ENCODE measurements around the gene TRAPPC3. TPM values are rescaled to one million over a fixed set of nuclear protein-coding genes. Genes with fewer than 3 reads are reported as not detected.
"Not testable (repeated sequence)": the region's sequence is repeated elsewhere in the genome, so short reads cannot be mapped to it uniquely, and the experiment has no call there.

TRAPPC3 gene
- 10 to 100 TPM; 45.7 to 71.5 TPM for total RNA-seq

GRCh38 chr1:36149237-36149972 is at the start of gene TRAPPC3:
Gene TRAPPC3, minus strand, starts transcription at chr1:36149486. Its CDS starts 108 bp downstream, at chr1:36149378.
- intact Hi-C loops (cut with DNase I): loop anchor here (10.0 kb wide), 1 partner anchor 55 kb away; no protein-coding TSS in a partner anchor

GRCh38 chr1:36198641-36199040 is 49.4 kb upstream of the TRAPPC3 start:
- TF ChIP-seq POLR2A (IDR thresholded peaks at IDR 0.05) (no peak), CTCF (IDR thresholded peaks at IDR 0.05) (no peak)

More at GRCh38 chr1:36149237-36149972, at the start of gene TRAPPC3:
- WGBS, 2 donors: 1% methylated on average over 34 to 60 of the region's 62 CpGs
- DNase-seq (peak; percentile 100), ATAC-seq (peak; percentile 92)
- Histone ChIP-seq H3K27me3 (no peaks in the 10 kb centered on the region), H3K9me3 (no peaks in the 10 kb centered on the region), H3K4me3 (peak within 1 kb of the TSS; percentile 40 to 47), H3K27ac (peak within 1 kb of the TSS; percentile 90 to 96 (median 94)), H3K36me3 (replicated peaks in 1 of 2; ENCODE audit: insufficient read depth in 1 of 2, low read depth in 2 of 2) (no peaks in the 10 kb centered on the region), H3K4me1 (peaks cover 40% of the 10 kb centered on the region)
- TF ChIP-seq CTCF (IDR thresholded peaks at IDR 0.05) (peak; percentile 90 to 100 (median 99)), POLR2A (IDR thresholded peaks at IDR 0.05) (peak; percentile 49 to 89 (median 77))

GRCh38 chr1:36196805-36197204 is 47.5 kb upstream of the TRAPPC3 start:
- DNase-seq; H3K27ac ChIP-seq; H3K4me3 ChIP-seq; H3K27me3 ChIP-seq; ATAC-seq; H3K36me3 ChIP-seq (replicated peaks in 1 of 2; ENCODE audit: insufficient read depth in 1 of 2, low read depth in 2 of 2); H3K9me3 ChIP-seq: not testable (repeated sequence)
- peaks cover 35% of the 10 kb centered on the region for H3K4me1 ChIP-seq
- 80 to 94% methylated on average over 3 to 8 of the region's 12 CpGs for WGBS, 2 donors
- intact Hi-C loops (cut with DNase I): loop anchor here (10.0 kb wide), 1 partner anchor 88 kb away; no protein-coding TSS in a partner anchor

More at GRCh38 chr1:36198641-36199040, 49.4 kb upstream of the TRAPPC3 start:
- Histone ChIP-seq H3K9me3 (no peaks in the 10 kb centered on the region), H3K27me3 (no peaks in the 10 kb centered on the region), H3K36me3 (replicated peaks in 1 of 2; ENCODE audit: insufficient read depth in 1 of 2, low read depth in 2 of 2) (no peaks in the 10 kb centered on the region), H3K27ac (no peak overlapping the region), H3K4me3 (no peak overlapping the region), H3K4me1 (peaks cover 46% of the 10 kb centered on the region)
- ATAC-seq: no peak
- intact Hi-C loops (cut with DNase I): loop anchor here (10.0 kb wide), 1 partner anchor 86 kb away; no protein-coding TSS in a partner anchor
- no peak for DNase-seq
- 52 to 71% methylated on average over 5 of the region's 5 CpGs for WGBS, 2 donors

GRCh38 chr1:36187800-36188593 is 38.7 kb upstream of the TRAPPC3 start:
- WGBS, 2 donors: 3 to 4% methylated on average over 6 to 9 of the region's 9 CpGs
- peak; percentile 73 to 97 (median 96) for TF ChIP-seq CTCF (IDR thresholded peaks at IDR 0.05)
- TF ChIP-seq POLR2A (IDR thresholded peaks at IDR 0.05): peak in 1 of 3 donors; percentile 17
- peaks cover 9% of the 10 kb centered on the region for H3K4me1 ChIP-seq
- H3K9me3 ChIP-seq: no peaks in the 10 kb centered on the region
- H3K27ac ChIP-seq: peak overlapping the region; percentile 33 to 65 (median 58)
- no peak overlapping the region for H3K4me3 ChIP-seq
- DNase-seq (peak; percentile 87 to 91 (median 89)), ATAC-seq (peak; percentile 98)
- H3K27me3 ChIP-seq: no peaks in the 10 kb centered on the region
- intact Hi-C loops (cut with DNase I): loop anchor here (5.0 kb wide), 2 partner anchors 36 to 91 kb away; no protein-coding TSS in a partner anchor
- H3K36me3 ChIP-seq (replicated peaks in 1 of 2; ENCODE audit: insufficient read depth in 1 of 2, low read depth in 2 of 2): no peaks in the 10 kb centered on the region

All from body of pancreas (tissue), 4 donors.